A673 (cell line): ENCODE measurements around the gene BLOC1S2. TPM values are rescaled to one million over a fixed set of nuclear protein-coding genes. Genes with fewer than 3 reads are reported as not detected.
"Not testable (repeated sequence)": the region's sequence is repeated elsewhere in the genome, so short reads cannot be mapped to it uniquely, and the experiment has no call there.

ENCODE experiments used
- BruUV-seq: library from RNA; stranded (reverse); fragments of 400-500 nt; replicated peaks from 2 replicates; lab custom pipeline; 2021; lab: Mats Ljungman, UMichigan
- CTCF ChIA-PET: fragments of 300-600 bp; sonication (Branson Sonifier 250); formaldehyde crosslinking; loops from one replicate; lab custom pipeline; 2022; ENCODE audit warnings: antibody characterized with exemption; lab: Charles Lee
- POLR2A ChIA-PET: fragments of 300-600 bp; sonication (Branson Sonifier 250); formaldehyde crosslinking; loops from one replicate; lab custom pipeline; 2022; ENCODE audit warnings: antibody characterized with exemption; ENCODE audit not compliant: low non-redundant PET; lab: Charles Lee
- DNase-seq: peaks from one replicate; pipeline ENCODE4 v3.0.0-alpha.2; 2015; ENCODE audit warnings: low spot score
- H3K27ac ChIP-seq: fragments of 200-600 bp; sonication (generic); 2 replicates; pipeline ENCODE4 v1.5.1; 2016; ENCODE audit warnings: mixed run types, low read depth, mild to moderate bottlenecking, mixed read lengths, antibody characterized with exemption, low read length; ENCODE audit not compliant: poor library complexity, severe bottlenecking
- H3K27me3 ChIP-seq: fragments of 200-600 bp; sonication (generic); replicated peaks from 2 replicates; pipeline ENCODE4 v1.6.1; 2017; ENCODE audit warnings: mixed run types, low read depth, mild to moderate bottlenecking, mixed read lengths, antibody characterized with exemption, low read length; ENCODE audit not compliant: insufficient read depth, poor library complexity
- H3K36me3 ChIP-seq: fragments of 200-600 bp; sonication (generic); 2 replicates; pipeline ENCODE4 v1.6.1; 2016; ENCODE audit warnings: mixed run types, mild to moderate bottlenecking, mixed read lengths, antibody characterized with exemption, low read length; ENCODE audit not compliant: insufficient read depth, poor library complexity, severe bottlenecking
- H3K4me1 ChIP-seq: fragments of 200-600 bp; sonication (generic); 2 replicates; pipeline ENCODE4 v1.6.1; 2017; ENCODE audit warnings: mixed run types, mild to moderate bottlenecking, mixed read lengths, antibody characterized with exemption, low read length; ENCODE audit not compliant: insufficient read depth, poor library complexity, severe bottlenecking
- H3K4me3 ChIP-seq: fragments of 200-600 bp; sonication (generic); 2 replicates; pipeline ENCODE4 v1.5.1; 2016; ENCODE audit warnings: low read depth, mixed run types, mild to moderate bottlenecking, mixed read lengths, low read length; ENCODE audit not compliant: poor library complexity, severe bottlenecking
- H3K9me3 ChIP-seq: fragments of 200-600 bp; sonication (generic); 2 replicates; pipeline ENCODE4 v1.6.1; 2016; ENCODE audit warnings: mixed run types, low read depth, mild to moderate bottlenecking, mixed read lengths, antibody characterized with exemption, low read length; ENCODE audit not compliant: poor library complexity, severe bottlenecking
- EZH2 ChIP-seq: fragments of 200-600 bp; sonication (generic); IDR thresholded peaks from 2 replicates; pipeline ENCODE4 v1.6.1; 2017; ENCODE audit warnings: borderline replicate concordance, low read depth, mild to moderate bottlenecking, mixed read lengths, antibody characterized with exemption, low read length; ENCODE audit not compliant: poor library complexity, severe bottlenecking
- intact Hi-C: fragments of 100-400 bp; cut with micrococcal nuclease; formaldehyde crosslinking; loops from one replicate; pipeline ENCODE4 v1.10.0; 2022; ENCODE audit not compliant: unreplicated experiment
- total RNA-seq: library from RNA; stranded (reverse); gene quantifications from 2 replicates; pipeline ENCODE4 v1.2.3, GENCODE V29; 2021
- TF ChIP-seq, protein P1 (sequence below): fragments of 300-800, 200-600 bp; sonication (generic); conservative IDR thresholded peaks from 2 replicates; pipeline ENCODE4 v1.5.1; 2017; ENCODE audit warnings: low read depth, mild to moderate bottlenecking, antibody characterized with exemption, low read length, moderate library complexity, mixed read lengths

BLOC1S2 gene
- total RNA-seq, 1 experiment from 2014 or later, result 52.5 TPM

GRCh38 chr10:100289641-100290040 is 3.2 kb upstream of the BLOC1S2 start:
- ChIA-PET CTCF (no interaction called here), POLR2A (no interaction called here)
- no peak for TF ChIP-seq EZH2
- TF ChIP-seq, protein P1, sequence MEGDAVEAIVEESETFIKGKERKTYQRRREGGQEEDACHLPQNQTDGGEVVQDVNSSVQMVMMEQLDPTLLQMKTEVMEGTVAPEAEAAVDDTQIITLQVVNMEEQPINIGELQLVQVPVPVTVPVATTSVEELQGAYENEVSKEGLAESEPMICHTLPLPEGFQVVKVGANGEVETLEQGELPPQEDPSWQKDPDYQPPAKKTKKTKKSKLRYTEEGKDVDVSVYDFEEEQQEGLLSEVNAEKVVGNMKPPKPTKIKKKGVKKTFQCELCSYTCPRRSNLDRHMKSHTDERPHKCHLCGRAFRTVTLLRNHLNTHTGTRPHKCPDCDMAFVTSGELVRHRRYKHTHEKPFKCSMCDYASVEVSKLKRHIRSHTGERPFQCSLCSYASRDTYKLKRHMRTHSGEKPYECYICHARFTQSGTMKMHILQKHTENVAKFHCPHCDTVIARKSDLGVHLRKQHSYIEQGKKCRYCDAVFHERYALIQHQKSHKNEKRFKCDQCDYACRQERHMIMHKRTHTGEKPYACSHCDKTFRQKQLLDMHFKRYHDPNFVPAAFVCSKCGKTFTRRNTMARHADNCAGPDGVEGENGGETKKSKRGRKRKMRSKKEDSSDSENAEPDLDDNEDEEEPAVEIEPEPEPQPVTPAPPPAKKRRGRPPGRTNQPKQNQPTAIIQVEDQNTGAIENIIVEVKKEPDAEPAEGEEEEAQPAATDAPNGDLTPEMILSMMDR, result no peak
- Histone ChIP-seq H3K4me1 (peaks cover 6% of the 10 kb centered on the region), H3K27me3 (no peaks in the 10 kb centered on the region), H3K9me3 (no peaks in the 10 kb centered on the region), H3K36me3 (no peaks in the 10 kb centered on the region), H3K4me3 (no peak overlapping the region), H3K27ac (no peak overlapping the region)
- no TSS peak for BruUV-seq
- no peak for DNase-seq
- intact Hi-C loops, result no loop called here

- no peak for TF ChIP-seq EZH2
- TF ChIP-seq, protein P1, result no peak
- intact Hi-C loops, result no loop called here
- H3K27me3 ChIP-seq, result no peaks in the 10 kb centered on the region
- H3K27ac ChIP-seq, result no peak overlapping the region
- H3K9me3 ChIP-seq, result no peaks in the 10 kb centered on the region
- H3K4me3 ChIP-seq, result no peak overlapping the region
- CTCF ChIA-PET, result no interaction called here
- H3K4me1 ChIP-seq, result peaks cover 6% of the 10 kb centered on the region
- DNase-seq, result no peak
- H3K36me3 ChIP-seq, result peaks cover 4% of the 10 kb centered on the region
- BruUV-seq, result no TSS peak
- POLR2A ChIA-PET, result no interaction called here
Observed at GRCh38 chr10:100288196-100288595, 1.7 kb upstream of the BLOC1S2 start.

- intact Hi-C loops, result no loop called here
- Histone ChIP-seq H3K4me3 (no peak overlapping the region), H3K36me3 (peaks cover 4% of the 10 kb centered on the region), H3K4me1 (peaks cover 6% of the 10 kb centered on the region), H3K27me3 (no peaks in the 10 kb centered on the region), H3K27ac (no peak overlapping the region), H3K9me3 (no peaks in the 10 kb centered on the region)
- ChIA-PET POLR2A (no interaction called here), CTCF (no interaction called here)
- DNase-seq, result no peak
- no peak for TF ChIP-seq EZH2
- TF ChIP-seq, protein P1, result no peak
- BruUV-seq, result no TSS peak
Observed at GRCh38 chr10:100287756-100288155, 1.3 kb upstream of the BLOC1S2 start.

- peaks cover 12% of the 10 kb centered on the region for H3K36me3 ChIP-seq
- POLR2A ChIA-PET, DNase-seq, H3K9me3 ChIP-seq, H3K27me3 ChIP-seq, H3K27ac ChIP-seq, BruUV-seq, H3K4me1 ChIP-seq, intact Hi-C loops: not testable (repeated sequence)
- H3K4me3 ChIP-seq, result peak overlapping the region; percentile 91
- CTCF ChIA-PET, result interaction anchor here (1.0 kb wide), 1 partner anchor 234 kb away, joined by 3 read pairs; no protein-coding TSS in a partner anchor
Observed at GRCh38 chr10:100285326-100285725, 1.2 kb downstream of the BLOC1S2 start.
